Keratinocyte (primary cell): ENCODE results near the gene NCKAP5. TPM values are rescaled to one million over a fixed set of nuclear protein-coding genes. Genes with fewer than 3 reads are reported as not detected.

Source experiments
- DNase-seq: peaks from one replicate; pipeline ENCODE4 v3.0.0-alpha.2; 2011; ENCODE audit warnings: low read depth, missing footprints, low spot score
- FAIRE-seq: peaks from 2 replicates; lab custom pipeline; 2011; peaks lifted over from hg19 to GRCh38; lab: Jason Lieb, UNC
- H2AFZ ChIP-seq: 2 replicates; pipeline ENCODE4 v1.6.0; 2012; ENCODE audit warnings: low read length, control low read depth, inconsistent platforms; ENCODE audit not compliant: control insufficient read depth
- H3K27ac ChIP-seq: 2 replicates; pipeline ENCODE4 v1.5.1; 2011; ENCODE audit warnings: low read length; ENCODE audit not compliant: control insufficient read depth, insufficient read depth
- H3K27me3 ChIP-seq: 3 replicates; pipeline ENCODE4 v1.6.0; 2011; ENCODE audit warnings: low read length; ENCODE audit not compliant: control insufficient read depth, insufficient read depth; ENCODE audit errors: extremely low read depth
- H3K36me3 ChIP-seq, 2 experiments: 2 replicates in 1 of 2; 3 replicates in 1 of 2; pipeline ENCODE4 v1.5.1; 2011; ENCODE audit warnings: low read length in 2 of 2, mild to moderate bottlenecking in 1 of 2; ENCODE audit not compliant: control insufficient read depth in 2 of 2, insufficient read depth in 2 of 2; ENCODE audit errors: extremely low read depth in 1 of 2
- H3K4me1 ChIP-seq: 3 replicates; pipeline ENCODE4 v1.5.1; 2011; ENCODE audit warnings: low read length; ENCODE audit not compliant: control insufficient read depth, insufficient read depth; ENCODE audit errors: extremely low read depth
- H3K4me2 ChIP-seq: 3 replicates; pipeline ENCODE4 v1.6.0; 2011; ENCODE audit warnings: low read depth, low read length; ENCODE audit not compliant: control insufficient read depth, insufficient read depth; ENCODE audit errors: extremely low read depth
- H3K4me3 ChIP-seq, 3 experiments: fragments of 200-600 bp in 1 of 3; sonication (generic) in 1 of 3; 2 replicates in 2 of 3; 3 replicates in 1 of 3; pipeline ENCODE4 v1.5.1; 2011 to 2016; ENCODE audit warnings: low read length in 3 of 3, mild to moderate bottlenecking in 3 of 3, control low read depth in 2 of 3, inconsistent platforms in 1 of 3, low read depth in 1 of 3, mixed read lengths in 1 of 3, mixed run types in 1 of 3, moderate library complexity in 1 of 3; ENCODE audit not compliant: control insufficient read depth in 2 of 3, insufficient read depth in 2 of 3; ENCODE audit errors: extremely low read depth in 1 of 3
- H3K79me2 ChIP-seq: 2 replicates; pipeline ENCODE4 v1.6.0; 2012; ENCODE audit warnings: low read length; ENCODE audit not compliant: control insufficient read depth, insufficient read depth
- H3K9ac ChIP-seq: 3 replicates; pipeline ENCODE4 v1.6.0; 2011; ENCODE audit warnings: low read length; ENCODE audit not compliant: control insufficient read depth, insufficient read depth; ENCODE audit errors: extremely low read depth
- H3K9me1 ChIP-seq: 3 replicates; pipeline ENCODE4 v1.6.0; 2011; ENCODE audit warnings: low read length; ENCODE audit not compliant: control insufficient read depth, insufficient read depth; ENCODE audit errors: extremely low read depth
- H3K9me3 ChIP-seq: 2 replicates; pipeline ENCODE4 v1.5.1; 2012; ENCODE audit warnings: low read depth, low read length; ENCODE audit not compliant: control insufficient read depth
- H4K20me1 ChIP-seq: 3 replicates; pipeline ENCODE4 v1.6.0; 2011; ENCODE audit warnings: low read length; ENCODE audit not compliant: control insufficient read depth, insufficient read depth; ENCODE audit errors: extremely low read depth
- EZH2 ChIP-seq: IDR thresholded peaks from one replicate; pipeline ENCODE4 v1.6.1; 2012; ENCODE audit warnings: inconsistent platforms, mild to moderate bottlenecking, low read length, moderate library complexity
- dilution Hi-C: fragments of 300-500 bp; cut with MboI; formaldehyde crosslinking; loops from one replicate; pipeline ENCODE4 v1.7.0; 2020; ENCODE audit warnings: low sequenced_read_pairs; ENCODE audit not compliant: extremely low pct_ligation_motif_present
- polyA plus RNA-seq, 5 experiments: library from polyadenylated mRNA; depleted of rRNA in 3 of 5; stranded (reverse) in 3 of 5; stranded (forward) in 1 of 5; unstranded in 1 of 5; fragments of >200 nt; gene quantifications; 1 replicate in 1 of 5; 2 replicates in 3 of 5; 3 replicates in 1 of 5; pipeline versions ENCODE4 v1.2.1 to v1.2.3, GENCODE V29; 2011 to 2012; ENCODE audit warnings: missing spikeins in 2 of 5, low read depth in 1 of 5, low replicate concordance in 1 of 5
- TF ChIP-seq, protein P1 (sequence below), 3 experiments: IDR thresholded peaks in 1 of 3; conservative IDR thresholded peaks in 1 of 3; optimal IDR thresholded peaks in 1 of 3; 2 replicates in 2 of 3; 3 replicates in 1 of 3; pipeline versions ENCODE3 to v1.5.1; 2011; ENCODE audit warnings: low read length in 3 of 3, mild to moderate bottlenecking in 3 of 3, moderate library complexity in 2 of 3, control low read depth in 1 of 3, inconsistent platforms in 1 of 3; ENCODE audit not compliant: insufficient read depth in 2 of 3; ENCODE audit errors: extremely low read depth in 1 of 3

Gene NCKAP5
- polyA plus RNA-seq, 1 donor (not counting 4 experiments of a cell fraction or from before 2014, with no cell fraction given) = 3.6 TPM

DNA sequence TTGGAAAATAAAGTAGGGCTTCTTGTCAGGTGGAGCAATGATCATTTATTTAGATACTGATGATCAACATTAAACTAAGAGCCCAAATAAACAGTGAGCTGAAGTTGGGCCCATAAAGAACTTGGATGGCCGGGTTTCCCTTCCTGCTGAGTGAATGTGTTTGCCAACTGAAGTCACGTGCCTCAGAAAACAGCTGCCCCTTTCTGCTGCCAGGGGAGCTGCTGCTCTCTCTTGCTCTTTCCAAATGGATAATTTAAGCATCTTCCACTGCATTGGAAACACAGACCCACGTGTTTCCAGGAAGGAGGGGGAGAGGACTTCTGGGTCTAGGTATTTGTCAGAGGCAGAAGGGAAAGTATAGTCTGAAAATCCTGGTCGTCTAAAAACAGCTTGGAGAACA is 22.9 kb upstream of the NCKAP5 start:
- Histone ChIP-seq H3K4me3 (no peak overlapping the region), H4K20me1 (no peaks in the 10 kb centered on the region), H3K9me1 (no peaks in the 10 kb centered on the region), H3K27ac (no peak overlapping the region), H3K9ac (no peak overlapping the region), H3K27me3 (no peaks in the 10 kb centered on the region), H3K9me3 (no peaks in the 10 kb centered on the region), H2AFZ (no peak overlapping the region), H3K36me3 (peaks cover 0 to under 1% of the 10 kb centered on the region in 2 experiments), H3K79me2 (no peaks in the 10 kb centered on the region), H3K4me1 (peaks cover 14% of the 10 kb centered on the region), H3K4me2 (no peak overlapping the region)
- FAIRE-seq (peak; percentile 65), DNase-seq (no peak)
- TF ChIP-seq, protein P1, sequence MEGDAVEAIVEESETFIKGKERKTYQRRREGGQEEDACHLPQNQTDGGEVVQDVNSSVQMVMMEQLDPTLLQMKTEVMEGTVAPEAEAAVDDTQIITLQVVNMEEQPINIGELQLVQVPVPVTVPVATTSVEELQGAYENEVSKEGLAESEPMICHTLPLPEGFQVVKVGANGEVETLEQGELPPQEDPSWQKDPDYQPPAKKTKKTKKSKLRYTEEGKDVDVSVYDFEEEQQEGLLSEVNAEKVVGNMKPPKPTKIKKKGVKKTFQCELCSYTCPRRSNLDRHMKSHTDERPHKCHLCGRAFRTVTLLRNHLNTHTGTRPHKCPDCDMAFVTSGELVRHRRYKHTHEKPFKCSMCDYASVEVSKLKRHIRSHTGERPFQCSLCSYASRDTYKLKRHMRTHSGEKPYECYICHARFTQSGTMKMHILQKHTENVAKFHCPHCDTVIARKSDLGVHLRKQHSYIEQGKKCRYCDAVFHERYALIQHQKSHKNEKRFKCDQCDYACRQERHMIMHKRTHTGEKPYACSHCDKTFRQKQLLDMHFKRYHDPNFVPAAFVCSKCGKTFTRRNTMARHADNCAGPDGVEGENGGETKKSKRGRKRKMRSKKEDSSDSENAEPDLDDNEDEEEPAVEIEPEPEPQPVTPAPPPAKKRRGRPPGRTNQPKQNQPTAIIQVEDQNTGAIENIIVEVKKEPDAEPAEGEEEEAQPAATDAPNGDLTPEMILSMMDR (optimal IDR thresholded peaks at IDR 0.05 in 1 of 3, IDR thresholded peaks at IDR 0.05 in 1 of 3, conservative IDR thresholded peaks at IDR 0.05 in 1 of 3; ENCODE audit: extremely low read depth in 1 of 3, insufficient read depth in 2 of 3, low read length in 3 of 3) = no peak
- no peak for TF ChIP-seq EZH2
- dilution Hi-C loops = no loop called here

DNA sequence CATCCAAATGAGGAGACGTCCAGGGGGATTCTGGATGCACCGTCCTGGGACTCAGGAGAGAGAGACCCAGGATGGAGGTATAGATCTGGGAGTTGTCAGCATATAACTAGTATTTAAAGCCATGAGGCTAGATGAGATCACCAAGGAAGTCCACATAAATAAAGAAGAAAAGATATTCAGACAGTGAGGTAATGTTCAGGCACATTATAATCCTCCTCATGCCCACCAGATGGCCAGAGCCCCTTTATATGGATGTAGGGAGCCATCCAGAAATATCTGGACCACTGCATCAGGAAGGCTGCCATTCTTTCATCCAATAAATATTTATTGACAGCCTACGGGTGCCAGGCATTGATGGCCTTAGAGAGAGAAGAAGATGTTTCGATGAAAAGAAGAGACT is 21.2 kb upstream of the NCKAP5 start:
- Histone ChIP-seq H3K9ac (no peak overlapping the region), H3K9me1 (no peaks in the 10 kb centered on the region), H3K79me2 (no peaks in the 10 kb centered on the region), H2AFZ (no peak overlapping the region), H3K4me2 (no peak overlapping the region), H3K27me3 (no peaks in the 10 kb centered on the region), H3K27ac (no peak overlapping the region), H3K4me1 (peaks cover 14% of the 10 kb centered on the region), H3K9me3 (no peaks in the 10 kb centered on the region), H3K36me3 (peaks cover 0 to 1% of the 10 kb centered on the region in 2 experiments), H3K4me3 (no peak overlapping the region), H4K20me1 (no peaks in the 10 kb centered on the region)
- no peak for FAIRE-seq
- DNase-seq = no peak
- dilution Hi-C loops = no loop called here
- TF ChIP-seq EZH2 = no peak
- TF ChIP-seq, protein P1 (optimal IDR thresholded peaks at IDR 0.05 in 1 of 3, IDR thresholded peaks at IDR 0.05 in 1 of 3, conservative IDR thresholded peaks at IDR 0.05 in 1 of 3; ENCODE audit: extremely low read depth in 1 of 3, insufficient read depth in 2 of 3, low read length in 3 of 3) = no peak
